ENCODE measurements around the gene KCNN3. TPM values are rescaled to one million over a fixed set of nuclear protein-coding genes. Genes with fewer than 3 reads are reported as not detected.

Gene KCNN3
- total RNA-seq, 2 experiments from 2014 or later = 0.25 to 0.26 TPM

DNA sequence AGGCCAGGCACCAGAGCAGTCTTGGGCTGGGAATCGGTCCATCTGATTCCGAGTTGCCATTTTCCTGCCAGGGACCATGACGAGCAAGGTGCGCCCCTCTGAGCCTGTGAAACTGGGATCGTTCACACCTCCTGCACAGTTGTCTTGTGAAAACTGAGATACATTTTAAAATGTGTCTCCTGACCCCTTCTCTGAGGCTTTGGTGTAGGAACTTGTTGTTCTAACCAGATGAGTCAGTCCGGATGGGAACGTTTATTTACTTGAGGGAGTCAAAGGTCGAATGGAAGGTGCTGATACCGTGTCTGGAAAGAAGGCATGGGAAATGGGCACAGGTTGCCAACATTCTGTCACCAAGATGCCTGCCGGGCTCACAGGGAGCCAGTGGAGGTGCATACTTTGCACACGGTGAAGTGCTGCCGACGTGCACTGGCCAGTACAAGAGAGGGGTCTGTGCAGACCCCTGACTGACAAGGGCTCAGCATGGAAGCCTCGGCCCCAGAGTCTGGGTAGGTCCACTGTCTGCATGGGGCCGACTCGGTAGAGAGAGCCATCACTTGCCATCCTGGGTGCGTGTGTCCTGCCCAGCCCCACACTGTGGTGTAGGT is 7.4 kb upstream of the KCNN3 start:
- H3K27me3 Mint-ChIP-seq (ENCODE audit: low read depth) = no peaks in the 10 kb centered on the region
- no peaks in the 10 kb centered on the region for H3K9me3 Mint-ChIP-seq
- H3K36me3 Mint-ChIP-seq (ENCODE audit: low read depth) = no peaks in the 10 kb centered on the region
- peaks cover 10% of the 10 kb centered on the region for H3K4me1 Mint-ChIP-seq (ENCODE audit: low read depth)
- DNase-seq = no peak
- intact Hi-C loops (cut with micrococcal nuclease) = loop anchor here (5.0 kb wide), 1 partner anchor 395 kb away; no protein-coding TSS in a partner anchor
- CTCF ChIA-PET = interaction anchor here (1.0 to 2.7 kb wide), 7 partner anchors 18 to 208 kb away, joined by 3 to 19 read pairs (median 5); no protein-coding TSS in a partner anchor
- H3K27ac Mint-ChIP-seq = no peak overlapping the region
- H3K4me3 Mint-ChIP-seq = no peak overlapping the region

DNA sequence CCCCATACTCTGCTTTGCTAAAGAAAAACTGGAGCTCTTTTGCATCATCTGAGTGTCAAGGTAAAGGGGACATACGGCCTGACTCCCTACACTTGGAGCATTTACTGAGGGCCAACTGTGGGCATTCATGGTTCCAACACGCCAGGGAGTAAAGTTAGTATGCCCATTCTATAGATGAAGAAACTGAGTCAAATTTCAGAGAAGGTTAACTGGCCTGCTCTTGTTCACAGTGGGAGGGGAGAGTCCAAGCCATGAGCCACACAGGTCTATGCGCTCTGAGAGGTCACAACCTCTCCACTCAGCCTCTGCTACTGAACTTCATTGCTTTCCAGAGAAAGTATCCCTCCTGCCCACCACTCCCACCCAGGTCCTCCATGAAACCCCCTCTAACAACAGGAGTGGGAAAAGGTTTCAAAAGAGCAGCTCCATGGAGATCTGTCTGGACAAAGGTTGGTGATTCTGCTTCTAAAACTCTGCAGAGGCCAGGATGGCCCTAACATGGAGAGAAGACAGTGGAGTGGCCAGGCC is 6.8 kb upstream of the KCNN3 start:
- CTCF ChIA-PET = interaction anchor here (1.0 to 2.2 kb wide), 5 partner anchors 19 to 207 kb away, joined by 3 to 15 read pairs (median 3); no protein-coding TSS in a partner anchor
- Mint-ChIP-seq H3K4me3 (no peak overlapping the region), H3K36me3 (ENCODE audit: low read depth) (no peaks in the 10 kb centered on the region), H3K9me3 (no peaks in the 10 kb centered on the region), H3K27me3 (ENCODE audit: low read depth) (no peaks in the 10 kb centered on the region), H3K27ac (no peak overlapping the region), H3K4me1 (ENCODE audit: low read depth) (peaks cover 10% of the 10 kb centered on the region)
- intact Hi-C loops (cut with micrococcal nuclease) = loop anchor here (5.0 kb wide), 1 partner anchor 395 kb away; no protein-coding TSS in a partner anchor
- DNase-seq = no peak

DNA sequence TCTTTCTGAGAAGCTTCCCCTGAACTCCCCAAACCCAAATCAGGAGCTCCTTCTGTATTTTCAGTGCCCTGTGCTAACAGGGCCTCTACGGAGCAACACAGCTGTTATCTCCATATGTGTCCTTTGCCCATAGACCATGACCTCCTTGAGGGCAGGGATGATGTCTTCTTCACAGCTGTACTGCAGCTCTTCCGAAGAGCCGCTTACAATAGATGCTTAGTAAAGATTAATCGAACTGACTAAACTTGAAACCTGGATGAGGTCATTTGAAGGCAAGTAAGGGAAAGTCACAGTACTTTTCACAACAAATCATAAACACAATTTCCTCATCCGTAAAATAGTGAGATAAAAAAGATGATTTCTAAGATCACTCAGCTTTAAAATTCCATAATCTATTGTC is 4.4 kb upstream of the KCNN3 start:
- Mint-ChIP-seq H3K9me3 (no peaks in the 10 kb centered on the region), H3K4me1 (ENCODE audit: low read depth) (peaks cover 29% of the 10 kb centered on the region), H3K27ac (no peak overlapping the region), H3K4me3 (no peak overlapping the region), H3K36me3 (ENCODE audit: low read depth) (no peaks in the 10 kb centered on the region), H3K27me3 (ENCODE audit: low read depth) (peaks cover 16% of the 10 kb centered on the region)
- DNase-seq = no peak
- CTCF ChIA-PET = interaction anchor here (0.7 to 3.7 kb wide), 10 partner anchors 11 to 395 kb away, joined by 3 to 15 read pairs (median 3); no protein-coding TSS in a partner anchor
- intact Hi-C loops (cut with micrococcal nuclease) = no loop called here

GRCh38 chr1:154873321-154873950 is 3.4 kb upstream of the KCNN3 start:
- peaks cover 26% of the 10 kb centered on the region for H3K27me3 Mint-ChIP-seq (ENCODE audit: low read depth)
- DNase-seq = no peak
- intact Hi-C loops (cut with micrococcal nuclease) = no loop called here
- H3K27ac Mint-ChIP-seq = no peak overlapping the region
- no peak overlapping the region for H3K4me3 Mint-ChIP-seq
- CTCF ChIA-PET = interaction anchor here (0.6 to 3.7 kb wide), 9 partner anchors 12 to 394 kb away, joined by 3 to 15 read pairs (median 3); no protein-coding TSS in a partner anchor
- H3K36me3 Mint-ChIP-seq (ENCODE audit: low read depth) = no peaks in the 10 kb centered on the region
- no peaks in the 10 kb centered on the region for H3K9me3 Mint-ChIP-seq
- peaks cover 36% of the 10 kb centered on the region for H3K4me1 Mint-ChIP-seq (ENCODE audit: low read depth)

- intact Hi-C loops (cut with micrococcal nuclease) = loop anchor here (2.0 kb wide), 2 partner anchors 203 to 313 kb away; partner anchors contain the start of gene UBE2Q1
- Mint-ChIP-seq H3K4me3 (no peak overlapping the region), H3K9me3 (no peaks in the 10 kb centered on the region), H3K4me1 (ENCODE audit: low read depth) (peaks cover 34% of the 10 kb centered on the region), H3K36me3 (ENCODE audit: low read depth) (no peaks in the 10 kb centered on the region), H3K27me3 (ENCODE audit: low read depth) (peaks cover 35% of the 10 kb centered on the region), H3K27ac (no peak overlapping the region)
- DNase-seq = no peak
- CTCF ChIA-PET = interaction anchor here (0.8 to 3.7 kb wide), 5 partner anchors 22 to 312 kb away, joined by 3 to 15 read pairs (median 4); no protein-coding TSS in a partner anchor
Observed at GRCh38 chr1:154871374-154871773, 1.3 kb upstream of the KCNN3 start.

- H3K9me3 Mint-ChIP-seq = no peaks in the 10 kb centered on the region
- H3K27me3 Mint-ChIP-seq (ENCODE audit: low read depth) = peaks cover 35% of the 10 kb centered on the region
- no peaks in the 10 kb centered on the region for H3K36me3 Mint-ChIP-seq (ENCODE audit: low read depth)
- H3K4me3 Mint-ChIP-seq = no peak overlapping the region
- DNase-seq = peak; percentile 2
- no peak overlapping the region for H3K27ac Mint-ChIP-seq
- H3K4me1 Mint-ChIP-seq (ENCODE audit: low read depth) = peaks cover 34% of the 10 kb centered on the region
- intact Hi-C loops (cut with micrococcal nuclease) = loop anchor here (2.0 kb wide), 2 partner anchors 202 to 312 kb away; partner anchors contain the start of gene UBE2Q1
- CTCF ChIA-PET = interaction anchor here (1.0 kb wide), 3 partner anchors 8 to 111 kb away, joined by 3 read pairs; no protein-coding TSS in a partner anchor
Observed at GRCh38 chr1:154870734-154871133, 653 bp upstream of the KCNN3 start.

DNA sequence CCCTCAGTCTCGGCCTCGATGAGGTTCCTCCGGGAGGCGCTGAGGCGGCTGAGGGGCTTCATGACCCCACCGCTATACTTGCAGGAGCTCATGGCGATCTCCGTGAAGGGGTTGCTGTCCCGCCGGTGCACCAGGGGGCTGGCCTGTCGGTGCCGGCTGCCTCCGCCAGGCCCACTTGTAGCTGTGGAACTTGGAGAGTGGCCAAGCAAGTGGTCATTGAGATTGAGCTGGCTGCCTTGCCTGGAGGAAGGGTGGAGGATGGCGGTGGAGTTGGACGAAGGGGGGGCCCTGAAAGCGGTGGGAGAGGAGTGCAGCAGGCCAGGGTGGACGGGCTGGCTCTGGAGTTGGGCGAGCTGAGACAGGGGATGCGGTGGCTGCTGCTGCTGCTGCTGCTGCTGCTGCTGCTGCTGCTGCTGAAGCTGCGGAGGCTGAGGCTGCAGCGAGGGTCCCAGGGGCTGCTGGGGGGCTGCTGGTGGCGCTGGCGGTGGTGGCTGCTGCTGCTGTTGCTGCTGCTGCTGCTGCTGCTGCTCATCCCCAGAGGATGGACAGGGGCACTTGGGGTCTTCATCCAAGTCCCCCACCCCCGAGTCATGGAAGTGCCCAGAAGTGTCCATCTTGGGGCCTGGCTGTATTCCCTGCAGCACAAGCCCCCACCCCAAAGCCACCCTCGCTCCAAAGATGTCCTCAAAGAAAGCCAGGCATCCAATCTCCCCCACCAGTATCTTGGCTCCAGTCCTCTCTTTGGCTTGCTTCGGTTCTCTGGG is 548 bp downstream of the KCNN3 start:
- Mint-ChIP-seq H3K9me3 (no peaks in the 10 kb centered on the region), H3K36me3 (ENCODE audit: low read depth) (no peaks in the 10 kb centered on the region), H3K27me3 (ENCODE audit: low read depth) (peaks cover 35% of the 10 kb centered on the region), H3K4me1 (ENCODE audit: low read depth) (peaks cover 33% of the 10 kb centered on the region), H3K27ac (no peak overlapping the region), H3K4me3 (peak overlapping the region; percentile 5)
- DNase-seq = peak; percentile 2
- CTCF ChIA-PET = interaction anchor here (0.6 to 1.1 kb wide), 6 partner anchors 9 to 200 kb away, joined by 3 to 4 read pairs (median 3); no protein-coding TSS in a partner anchor
- intact Hi-C loops (cut with micrococcal nuclease) = loop anchor here (2.0 kb wide), 2 partner anchors 201 to 311 kb away; partner anchors contain the start of gene UBE2Q1

- DNase-seq = peak; percentile 4
- H3K9me3 Mint-ChIP-seq = no peaks in the 10 kb centered on the region
- CTCF ChIA-PET = no interaction called here
- intact Hi-C loops (cut with micrococcal nuclease) = no loop called here
- no peaks in the 10 kb centered on the region for H3K36me3 Mint-ChIP-seq (ENCODE audit: low read depth)
- no peak overlapping the region for H3K4me3 Mint-ChIP-seq
- peaks cover 35% of the 10 kb centered on the region for H3K27me3 Mint-ChIP-seq (ENCODE audit: low read depth)
- H3K27ac Mint-ChIP-seq = no peak overlapping the region
- H3K4me1 Mint-ChIP-seq (ENCODE audit: low read depth) = peaks cover 33% of the 10 kb centered on the region
Observed at GRCh38 chr1:154867841-154868605, 2.1 kb downstream of the KCNN3 start.

DNA sequence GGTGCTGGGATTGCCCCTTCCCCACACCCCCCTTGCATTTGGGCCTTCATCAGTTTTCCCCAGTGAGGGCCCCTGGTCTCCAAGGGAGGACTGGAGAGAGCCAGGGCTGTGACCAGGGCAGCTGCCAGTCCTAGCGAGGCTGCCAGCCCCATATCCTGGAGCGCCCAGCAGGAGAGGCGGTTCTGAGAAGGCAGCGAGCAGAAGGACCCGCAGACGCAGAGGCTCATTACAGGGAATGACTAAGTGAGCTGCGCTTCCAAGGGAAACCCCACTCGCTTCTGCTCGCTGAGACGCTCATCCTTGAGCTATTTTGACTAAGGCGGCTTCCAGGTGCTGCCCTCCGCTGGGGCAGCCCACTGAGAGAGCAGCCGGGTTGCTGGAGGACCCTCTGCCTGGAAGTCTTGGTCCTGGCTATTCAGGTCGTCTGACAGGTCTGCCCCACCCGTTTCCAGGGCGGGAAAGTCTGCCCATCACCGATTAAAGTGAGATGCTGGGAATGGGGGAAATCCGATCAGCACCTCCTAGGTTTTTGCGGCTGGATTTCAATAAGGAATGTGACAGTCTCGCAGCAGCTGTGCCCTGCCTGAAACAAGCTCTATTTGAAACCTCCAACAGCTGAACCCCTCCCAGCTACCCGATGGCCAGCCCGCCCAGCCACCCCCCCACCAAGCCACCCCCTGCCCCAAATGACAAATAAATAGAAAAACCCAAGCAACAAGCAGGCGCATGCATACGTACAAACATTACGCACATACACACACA is 2.8 kb downstream of the KCNN3 start:
- Mint-ChIP-seq H3K4me1 (ENCODE audit: low read depth) (peaks cover 33% of the 10 kb centered on the region), H3K9me3 (no peaks in the 10 kb centered on the region), H3K27ac (no peak overlapping the region), H3K4me3 (no peak overlapping the region), H3K36me3 (ENCODE audit: low read depth) (no peaks in the 10 kb centered on the region), H3K27me3 (ENCODE audit: low read depth) (peaks cover 35% of the 10 kb centered on the region)
- CTCF ChIA-PET = no interaction called here
- DNase-seq = peak; percentile 4
- intact Hi-C loops (cut with micrococcal nuclease) = no loop called here

DNA sequence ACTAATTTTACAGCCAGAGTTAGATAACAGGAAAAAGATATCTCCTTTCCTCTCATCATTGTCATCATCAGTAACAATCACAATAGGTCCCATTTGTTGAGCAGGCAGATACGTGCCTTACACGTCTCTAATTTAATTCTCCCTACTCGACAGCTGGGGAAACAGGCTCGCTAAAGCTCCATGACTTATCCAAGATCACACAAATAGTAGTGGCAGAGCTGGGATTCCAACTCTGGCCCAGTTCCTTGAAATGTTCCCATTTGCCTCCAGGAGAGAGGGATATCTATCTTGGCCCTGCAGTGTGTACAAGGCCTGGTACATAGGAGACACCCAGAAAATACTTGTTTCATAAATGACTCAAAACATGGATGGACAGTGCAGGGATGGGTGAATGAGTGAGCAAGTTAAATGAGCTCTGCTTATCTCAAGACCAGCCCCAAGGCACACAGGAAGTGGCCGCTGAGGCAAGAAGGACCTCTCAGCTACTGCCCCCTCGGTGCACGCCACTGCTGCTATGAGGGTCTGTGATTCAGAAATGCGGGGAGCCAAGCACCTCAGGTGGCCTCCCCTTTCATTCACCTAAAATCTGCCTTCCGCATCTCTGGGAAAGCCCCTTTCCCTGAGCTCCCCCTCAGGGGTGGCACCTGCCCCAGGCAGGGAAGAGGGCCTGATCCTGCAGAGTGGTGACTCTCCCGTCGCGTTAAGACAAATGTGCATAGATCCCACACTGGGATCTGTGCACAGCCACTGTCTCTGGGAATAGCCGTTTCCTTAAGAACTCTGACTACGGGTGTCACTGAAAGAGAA is 3.6 kb downstream of the KCNN3 start:
- Mint-ChIP-seq H3K36me3 (ENCODE audit: low read depth) (no peaks in the 10 kb centered on the region), H3K9me3 (no peaks in the 10 kb centered on the region), H3K4me1 (ENCODE audit: low read depth) (peaks cover 29% of the 10 kb centered on the region), H3K27me3 (ENCODE audit: low read depth) (peaks cover 35% of the 10 kb centered on the region), H3K4me3 (no peak overlapping the region), H3K27ac (no peak overlapping the region)
- DNase-seq = no peak
- CTCF ChIA-PET = interaction anchor here (1.0 kb wide), 1 partner anchor 109 kb away, joined by 5 read pairs; no protein-coding TSS in a partner anchor
- intact Hi-C loops (cut with micrococcal nuclease) = no loop called here

Data from activated naive CD4-positive, alpha-beta T cell treated with anti-CD3 and anti-CD28 coated beads for 36 hours (primary cell).